GM12892 (cell line): ENCODE measurements around the gene RBM22.

ENCODE experiments used
- POLR2A ChIP-seq: IDR thresholded peaks from 2 replicates; pipeline ENCODE4 v1.6.1; 2011; ENCODE audit warnings: low read depth, low read length, control low read depth
- POLR2AphosphoS5 ChIP-seq: IDR thresholded peaks from 2 replicates; pipeline ENCODE4 v1.6.1; 2011; ENCODE audit warnings: low read depth, low read length, control low read depth
- TAF1 ChIP-seq: IDR thresholded peaks from 2 replicates; pipeline ENCODE4 v1.6.1; 2011; ENCODE audit warnings: low read depth, mild to moderate bottlenecking, control low read depth, low read length, borderline replicate concordance

GRCh38 chr5:150703762-150704161 is 2.9 kb upstream of the RBM22 start:
- TF ChIP-seq POLR2AphosphoS5 (no peak), POLR2A (no peak), TAF1 (no peak)
